Measurements from ENCODE around the gene PRRG2. TPM values are rescaled to one million over a fixed set of nuclear protein-coding genes. Genes with fewer than 3 reads are reported as not detected.
"Not testable (repeated sequence)": the region's sequence is repeated elsewhere in the genome, so short reads cannot be mapped to it uniquely, and the experiment has no call there.

PRRG2 gene
- total RNA-seq, 1 experiment from 2014 or later = 0.51 TPM

GRCh38 chr19:49631014-49631588, 50.0 kb downstream of the PRRG2 start:
- Histone ChIP-seq H3K27ac (no peak overlapping the region), H3K9me3 (replicated peaks) (no peaks in the 10 kb centered on the region), H3K4me1 (peaks cover 5% of the 10 kb centered on the region), H3K36me3 (peaks cover 13% of the 10 kb centered on the region), H3K27me3 (no peaks in the 10 kb centered on the region), H3K4me3 (no peak overlapping the region)
- no peak for DNase-seq

DNA sequence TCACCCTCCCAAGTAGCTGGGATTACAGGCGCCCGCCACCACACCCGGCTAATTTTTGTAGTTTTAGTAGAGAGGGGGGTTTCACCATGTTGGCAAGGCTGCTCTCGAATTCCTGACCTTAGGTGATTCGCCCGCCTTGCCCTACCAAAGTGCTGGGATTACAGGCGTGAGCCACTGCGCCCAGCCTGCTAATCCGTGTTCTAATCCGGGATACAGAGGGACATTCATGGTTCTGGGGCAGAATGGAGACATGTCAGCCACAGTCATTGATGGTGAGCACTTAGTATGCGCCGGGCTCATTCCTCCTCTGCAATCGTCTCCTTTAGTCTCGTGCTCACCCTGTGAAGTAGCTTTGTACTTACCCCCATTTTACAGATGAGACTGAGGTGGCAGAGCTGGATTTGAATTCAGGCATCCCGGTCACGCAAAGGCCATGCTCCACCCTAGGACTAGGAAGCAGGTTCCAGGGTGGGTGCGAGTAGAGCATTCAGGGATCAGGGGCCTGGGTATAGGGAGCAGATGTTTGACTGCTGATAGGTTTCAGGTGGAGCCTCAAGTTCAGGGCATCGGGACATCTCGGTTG, 50.6 kb downstream of the PRRG2 start:
- Histone ChIP-seq H3K9me3 (replicated peaks) (no peaks in the 10 kb centered on the region), H3K4me3 (no peak overlapping the region), H3K4me1 (peaks cover 5% of the 10 kb centered on the region), H3K36me3 (peaks cover 9% of the 10 kb centered on the region), H3K27ac (no peak overlapping the region), H3K27me3 (no peaks in the 10 kb centered on the region)
- DNase-seq = no peak

DNA sequence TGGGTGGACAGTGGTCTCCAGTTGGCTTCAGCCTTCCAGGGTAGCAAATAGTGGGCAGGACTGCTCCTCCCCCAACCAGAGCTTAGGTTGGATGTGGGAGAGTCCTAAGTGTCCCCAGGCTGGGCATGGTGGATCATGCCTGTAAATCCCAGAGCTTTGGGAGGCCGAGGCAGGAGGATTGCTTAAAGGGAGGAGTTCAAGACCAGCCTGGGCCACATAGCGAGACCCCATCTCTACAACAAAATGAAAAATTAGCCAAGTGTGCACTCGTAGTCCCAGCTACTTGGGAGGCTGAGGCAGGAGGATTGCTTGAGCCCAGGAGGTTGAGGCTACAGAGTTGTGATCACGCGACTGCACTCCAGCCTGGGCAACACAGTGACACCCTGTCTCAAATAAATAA, 51.5 kb downstream of the PRRG2 start:
- Histone ChIP-seq H3K4me3 (no peak overlapping the region), H3K9me3 (replicated peaks) (no peaks in the 10 kb centered on the region), H3K27ac (no peak overlapping the region), H3K4me1 (peaks cover 5% of the 10 kb centered on the region), H3K36me3 (0 out of 2 replicates have a peak, but pooled peaks cover 2% of the 10 kb centered on the region), H3K27me3 (no peaks in the 10 kb centered on the region)
- no peak for DNase-seq

- not testable (repeated sequence) for H3K27me3 ChIP-seq; H3K27ac ChIP-seq; DNase-seq; H3K4me3 ChIP-seq; H3K4me1 ChIP-seq; H3K9me3 ChIP-seq (replicated peaks); H3K36me3 ChIP-seq
Observed at GRCh38 chr19:49633273-49633672, 52.2 kb downstream of the PRRG2 start.

- H3K27ac ChIP-seq = no peak overlapping the region
- peaks cover 11% of the 10 kb centered on the region for H3K4me1 ChIP-seq
Observed at GRCh38 chr19:49635530-49636232, 54.6 kb downstream of the PRRG2 start.

GRCh38 chr19:49636233-49636932, 55.3 kb downstream of the PRRG2 start:
- Histone ChIP-seq H3K4me1 (peaks cover 11% of the 10 kb centered on the region), H3K27me3 (no peaks in the 10 kb centered on the region), H3K9me3 (replicated peaks) (no peaks in the 10 kb centered on the region), H3K36me3 (no peaks in the 10 kb centered on the region), H3K4me3 (no peak overlapping the region), H3K27ac (no peak overlapping the region)
- no peak for DNase-seq

More at GRCh38 chr19:49635530-49636232, 54.6 kb downstream of the PRRG2 start:
- no peaks in the 10 kb centered on the region for H3K27me3 ChIP-seq
- H3K36me3 ChIP-seq = no peaks in the 10 kb centered on the region
- no peaks in the 10 kb centered on the region for H3K9me3 ChIP-seq (replicated peaks)
- peak; percentile 32 to 58 for DNase-seq
- H3K4me3 ChIP-seq = no peak overlapping the region

DNA sequence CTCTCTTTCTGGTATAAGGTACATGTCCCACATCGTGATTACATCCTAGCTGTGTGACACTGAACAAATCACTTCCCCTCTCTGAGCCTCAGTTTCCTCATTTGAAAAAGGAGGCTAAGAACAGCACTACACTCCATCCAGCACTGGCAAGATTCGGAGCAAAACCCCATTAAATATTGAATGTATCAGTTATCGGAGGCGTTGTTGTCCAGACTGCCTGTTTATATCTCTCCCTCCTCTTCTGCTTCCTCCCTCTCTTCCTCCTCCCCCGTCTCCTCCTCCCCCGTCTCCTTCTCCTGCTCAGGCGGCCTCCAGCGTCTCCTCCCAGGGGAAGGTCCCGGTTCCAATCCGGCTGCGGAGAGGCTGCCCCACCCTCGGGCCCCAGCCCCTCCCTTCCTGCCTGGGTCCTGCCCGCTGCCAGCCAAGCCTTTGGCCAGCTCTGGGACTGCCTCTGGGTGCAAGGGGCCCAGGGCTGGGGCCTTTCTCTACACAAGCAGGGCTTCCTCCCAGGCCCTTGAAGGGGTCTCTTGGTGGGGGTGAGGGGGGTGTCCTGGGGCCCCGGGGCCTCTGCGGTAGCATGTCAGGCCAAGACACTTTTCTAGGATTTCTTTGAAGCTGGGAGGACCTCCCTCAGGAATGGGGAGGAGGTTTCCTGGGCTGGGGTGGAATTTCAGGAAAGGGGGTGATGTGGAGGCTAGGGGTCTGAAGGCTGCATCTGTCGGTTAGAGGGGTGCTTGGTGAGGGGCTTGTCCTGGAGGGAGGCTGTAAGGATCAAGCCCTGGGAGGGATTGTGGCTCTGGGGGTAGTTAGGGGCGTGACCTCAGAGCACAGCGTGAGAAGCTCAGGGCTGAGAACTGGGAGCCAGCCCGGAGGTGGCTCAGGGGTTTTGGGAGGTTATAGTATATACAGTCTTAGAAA, 57.0 kb downstream of the PRRG2 start:
- peaks cover 11% of the 10 kb centered on the region for H3K4me1 ChIP-seq
- no peaks in the 10 kb centered on the region for H3K36me3 ChIP-seq
- H3K4me3 ChIP-seq = no peak overlapping the region
- no peaks in the 10 kb centered on the region for H3K27me3 ChIP-seq
- peak; percentile 53 to 62 for DNase-seq
- H3K27ac ChIP-seq = no peak overlapping the region
- no peaks in the 10 kb centered on the region for H3K9me3 ChIP-seq (replicated peaks)

GRCh38 chr19:49639401-49640112, 58.4 kb downstream of the PRRG2 start:
- peaks cover 11% of the 10 kb centered on the region for H3K4me1 ChIP-seq
- H3K27me3 ChIP-seq = no peaks in the 10 kb centered on the region
- no peaks in the 10 kb centered on the region for H3K36me3 ChIP-seq
- DNase-seq = peak in 1 of 2 experiments; percentile 31
- H3K4me3 ChIP-seq = peak overlapping the region; percentile 56
- H3K9me3 ChIP-seq (replicated peaks) = no peaks in the 10 kb centered on the region
- H3K27ac ChIP-seq = no peak overlapping the region

- Histone ChIP-seq H3K36me3 (no peaks in the 10 kb centered on the region), H3K27me3 (no peaks in the 10 kb centered on the region), H3K4me3 (peak within 1 kb of the TSS; percentile 83), H3K27ac (peak within 1 kb of the TSS; percentile 99), H3K4me1 (peaks cover 8% of the 10 kb centered on the region), H3K9me3 (replicated peaks) (no peaks in the 10 kb centered on the region)
- peak; percentile 100 for DNase-seq
Observed at GRCh38 chr19:49640113-49640898, 59.2 kb downstream of the PRRG2 start, which contains the start of gene RRAS. Gene RRAS, minus strand, starts transcription at chr19:49640143. Its CDS starts 45 bp downstream, at chr19:49640098.

Other genes starting within 250 kb of the PRRG2 start
- not detected in 2 replicates for gene CD37, start 245.9 kb upstream of the PRRG2 start, total RNA-seq (2014; rRNA removed; shearing (Covaris generic))
- gene TEAD2, start 218.9 kb upstream of the PRRG2 start, total RNA-seq (2014; rRNA removed; shearing (Covaris generic)) = 72.1 and 72.3 TPM in 2 replicates
- 0.13 and 0.24 TPM in 2 replicates for gene DKKL1, start 217.4 kb upstream of the PRRG2 start, total RNA-seq (2014; rRNA removed; shearing (Covaris generic))
- gene KASH5, start 193.1 kb upstream of the PRRG2 start, total RNA-seq (2014; rRNA removed; shearing (Covaris generic)) = not detected in 2 replicates
- not detected in 2 replicates for gene PTH2, start 157.9 kb upstream of the PRRG2 start, total RNA-seq (2014; rRNA removed; shearing (Covaris generic))
- gene GFY, start 155.9 kb upstream of the PRRG2 start, total RNA-seq (2014; rRNA removed; shearing (Covaris generic)) = not detected in 2 replicates
- gene SLC17A7, start 139.8 kb upstream of the PRRG2 start, total RNA-seq (2014; rRNA removed; shearing (Covaris generic)) = 0.18 TPM in 1 of 2 replicates, not detected in the other
- 68.4 and 83.4 TPM in 2 replicates for gene PIH1D1, start 129.5 kb upstream of the PRRG2 start, total RNA-seq (2014; rRNA removed; shearing (Covaris generic))
- 11.0 and 12.3 TPM in 2 replicates for gene ALDH16A1, start 128.1 kb upstream of the PRRG2 start, total RNA-seq (2014; rRNA removed; shearing (Covaris generic))
- 0.61 and 1.0 TPM in 2 replicates for gene FLT3LG, start 107.1 kb upstream of the PRRG2 start, total RNA-seq (2014; rRNA removed; shearing (Covaris generic))
- gene RPL13A, start 93.7 kb upstream of the PRRG2 start, total RNA-seq (2014; rRNA removed; shearing (Covaris generic)) = 3,376 and 3,926 TPM in 2 replicates
- gene RPS11, start 84.9 kb upstream of the PRRG2 start, total RNA-seq (2014; rRNA removed; shearing (Covaris generic)) = 2,852 and 3,079 TPM in 2 replicates
- 25.0 and 26.6 TPM in 2 replicates for gene FCGRT, start 68.7 kb upstream of the PRRG2 start, total RNA-seq (2014; rRNA removed; shearing (Covaris generic))
- 2.8 and 3.4 TPM in 2 replicates for gene RCN3, start 53.3 kb upstream of the PRRG2 start, total RNA-seq (2014; rRNA removed; shearing (Covaris generic))
- 54.2 and 66.5 TPM in 2 replicates for gene NOSIP, start 760 bp upstream of the PRRG2 start, total RNA-seq (2014; rRNA removed; shearing (Covaris generic))
- 6.1 and 6.3 TPM in 2 replicates for gene PRR12, start 9.9 kb downstream of the PRRG2 start, total RNA-seq (2014; rRNA removed; shearing (Covaris generic))
- 7.5 and 7.6 TPM in 2 replicates for gene RRAS, start 58.8 kb downstream of the PRRG2 start, total RNA-seq (2014; rRNA removed; shearing (Covaris generic))
- 15.9 and 16.3 TPM in 2 replicates for gene SCAF1, start 60.9 kb downstream of the PRRG2 start, total RNA-seq (2014; rRNA removed; shearing (Covaris generic))
- gene IRF3, start 84.5 kb downstream of the PRRG2 start, total RNA-seq (2014; rRNA removed; shearing (Covaris generic)) = 35.1 and 38.6 TPM in 2 replicates
- gene BCL2L12, start 84.6 kb downstream of the PRRG2 start, total RNA-seq (2014; rRNA removed; shearing (Covaris generic)) = 45.2 and 61.7 TPM in 2 replicates
- 385 and 390 TPM in 2 replicates for gene PRMT1, start 96.0 kb downstream of the PRRG2 start, total RNA-seq (2014; rRNA removed; shearing (Covaris generic))
- 5.5 and 7.7 TPM in 2 replicates for gene ADM5, start 108.3 kb downstream of the PRRG2 start, total RNA-seq (2014; rRNA removed; shearing (Covaris generic))
- gene CPT1C, start 109.8 kb downstream of the PRRG2 start, total RNA-seq (2014; rRNA removed; shearing (Covaris generic)) = 15.2 and 20.4 TPM in 2 replicates
- not detected in 2 replicates for gene TSKS, start 182.0 kb downstream of the PRRG2 start, total RNA-seq (2014; rRNA removed; shearing (Covaris generic))
- 66.5 and 68.8 TPM in 2 replicates for gene AP2A1, start 185.7 kb downstream of the PRRG2 start, total RNA-seq (2014; rRNA removed; shearing (Covaris generic))
- gene FUZ, start 232.0 kb downstream of the PRRG2 start, total RNA-seq (2014; rRNA removed; shearing (Covaris generic)) = 27.6 and 27.9 TPM in 2 replicates
- gene MED25, start 237.0 kb downstream of the PRRG2 start, total RNA-seq (2014; rRNA removed; shearing (Covaris generic)) = 22.2 and 27.4 TPM in 2 replicates

All from SJCRH30 (cell line).